SK-N-SH treated with all-trans-retinoic acid at 6 μM for 48 hours (cell line): ENCODE results near the gene SORCS2.
A peak's percentile ranks its signal among the peaks of the same experiment; 100 is the strongest.

Source experiments
- ATAC-seq: fragments of 200-7000 bp; cut with Tn5 transposase; 3 replicates; pipeline ENCODE4 v1.9.1; 2020; ENCODE audit warnings: mild to moderate bottlenecking, moderate library complexity
- ARNTL ChIP-seq: fragments of 450-650 bp; formaldehyde crosslinking; IDR thresholded peaks from 2 replicates; pipeline ENCODE4 v1.5.0; 2020; ENCODE audit warnings: low read depth, mild to moderate bottlenecking, moderate library complexity, borderline replicate concordance
- BACH2 ChIP-seq: fragments of 250-450 bp; sonication (Bioruptor Pico); IDR thresholded peaks from 2 replicates; pipeline ENCODE4 v1.9.0; 2021; ENCODE audit warnings: mild to moderate bottlenecking, borderline replicate concordance
- CREB5 ChIP-seq: fragments of 250-450 bp; sonication (Bioruptor Pico); IDR thresholded peaks from 2 replicates; pipeline ENCODE4 v1.5.1; 2020; ENCODE audit warnings: low read depth, mild to moderate bottlenecking, moderate library complexity
- CSRNP3 ChIP-seq: fragments of 250-450 bp; sonication (Bioruptor Pico); IDR thresholded peaks from 2 replicates; pipeline ENCODE4 v1.5.1; 2021; ENCODE audit warnings: mild to moderate bottlenecking, moderate library complexity
- ESRRG ChIP-seq: fragments of 250-450 bp; sonication (Bioruptor Pico); IDR thresholded peaks from 2 replicates; pipeline ENCODE4 v1.6.1; 2021; ENCODE audit warnings: mild to moderate bottlenecking
- GLIS3 ChIP-seq: fragments of 250-450 bp; sonication (Bioruptor Pico); IDR thresholded peaks from 2 replicates; pipeline ENCODE4 v1.5.0; 2020; ENCODE audit warnings: mild to moderate bottlenecking, moderate library complexity
- ISL1 ChIP-seq: fragments of 250-450 bp; sonication (Bioruptor Pico); IDR thresholded peaks from 2 replicates; pipeline ENCODE4 v2.1.2; 2022; ENCODE audit warnings: mild to moderate bottlenecking, moderate library complexity
- OSR1 ChIP-seq: fragments of 250-450 bp; sonication (Bioruptor Pico); IDR thresholded peaks from 2 replicates; pipeline ENCODE4 v1.8.0; 2022; ENCODE audit warnings: moderate library complexity, mild to moderate bottlenecking, inconsistent platforms
- PATZ1 ChIP-seq: fragments of 250-450 bp; sonication (Bioruptor Pico); IDR thresholded peaks from 2 replicates; pipeline ENCODE4 v1.8.0; 2020; ENCODE audit warnings: mild to moderate bottlenecking, moderate library complexity, borderline replicate concordance
- PPARA ChIP-seq: fragments of 250-450 bp; sonication (Bioruptor Pico); IDR thresholded peaks from 2 replicates; pipeline ENCODE4 v1.5.0; 2020; ENCODE audit warnings: mild to moderate bottlenecking, borderline replicate concordance
- RARB ChIP-seq: fragments of 250-450 bp; sonication (Bioruptor Pico); IDR thresholded peaks from 2 replicates; pipeline ENCODE4 v1.8.0; 2021; ENCODE audit warnings: mild to moderate bottlenecking, moderate library complexity
- SNAI2 ChIP-seq: fragments of 250-450 bp; sonication (Bioruptor Pico); IDR thresholded peaks from 2 replicates; pipeline ENCODE4 v1.5.0; 2020; ENCODE audit warnings: mild to moderate bottlenecking, moderate library complexity
- TCF4 ChIP-seq: fragments of 250-450 bp; sonication (Bioruptor Pico); IDR thresholded peaks from 2 replicates; pipeline ENCODE4 v1.8.0; 2021; ENCODE audit warnings: mild to moderate bottlenecking, moderate library complexity, borderline replicate concordance
- TOX ChIP-seq: fragments of 250-450 bp; sonication (Bioruptor Pico); IDR thresholded peaks from 2 replicates; pipeline ENCODE4 v1.8.0; 2021; ENCODE audit warnings: mild to moderate bottlenecking, moderate library complexity, borderline replicate concordance
- TSHZ2 ChIP-seq: fragments of 250-450 bp; sonication (Bioruptor Pico); IDR thresholded peaks from 2 replicates; pipeline ENCODE4 v1.5.0; 2020; ENCODE audit warnings: mild to moderate bottlenecking, moderate library complexity
- ZC3H10 ChIP-seq: fragments of 250-450 bp; sonication (Bioruptor Pico); IDR thresholded peaks from 2 replicates; pipeline ENCODE4 v1.5.1; 2021; ENCODE audit warnings: mild to moderate bottlenecking, moderate library complexity
- ZFP3 ChIP-seq: fragments of 250-450 bp; sonication (Bioruptor Pico); IDR thresholded peaks from 2 replicates; pipeline ENCODE4 v1.5.0; 2020; ENCODE audit warnings: mild to moderate bottlenecking, moderate library complexity
- ZFP30 ChIP-seq: fragments of 450-650 bp; formaldehyde crosslinking; IDR thresholded peaks from 2 replicates; pipeline ENCODE4 v1.5.0; 2022; ENCODE audit warnings: mild to moderate bottlenecking, moderate library complexity
- ZNF565 ChIP-seq: fragments of 450-650 bp; formaldehyde crosslinking; conservative IDR thresholded peaks from 2 replicates; pipeline ENCODE4 v1.5.0; 2020; ENCODE audit warnings: low read depth, mild to moderate bottlenecking, moderate library complexity
- ZNF70 ChIP-seq: fragments of 450-650 bp; formaldehyde crosslinking; IDR thresholded peaks from 2 replicates; pipeline ENCODE4 v1.5.0; 2020; ENCODE audit warnings: mild to moderate bottlenecking, moderate library complexity
- ZNF8 ChIP-seq: fragments of 450-650 bp; formaldehyde crosslinking; IDR thresholded peaks from 2 replicates; pipeline ENCODE4 v1.5.0; 2020; ENCODE audit warnings: mild to moderate bottlenecking, moderate library complexity

SORCS2 gene

GRCh38 chr4:7467471-7467870 lies 275.1 kb downstream of the SORCS2 start:
- ATAC-seq: peak; percentile 28; the same call in 1 of the 3 replicates
- no peak for TF ChIP-seq ZNF8 (CRISPR knock-in tag)
- no peak for TF ChIP-seq ZNF70

GRCh38 chr4:7469023-7469422 lies 276.7 kb downstream of the SORCS2 start:
- no peak for TF ChIP-seq RARB (CRISPR knock-in tag)
- TF ChIP-seq CSRNP3 (CRISPR knock-in tag): no peak
- no peak for TF ChIP-seq TCF4 (CRISPR knock-in tag)
- no peak for TF ChIP-seq ZNF70
- no peak for TF ChIP-seq ARNTL
- TF ChIP-seq SNAI2: no peak
- no peak for ATAC-seq

GRCh38 chr4:7470111-7470510 lies 277.8 kb downstream of the SORCS2 start:
- no peak for ATAC-seq

GRCh38 chr4:7470522-7471128 lies 278.3 kb downstream of the SORCS2 start:
- no peak for TF ChIP-seq TCF4 (CRISPR knock-in tag)
- TF ChIP-seq ESRRG (CRISPR knock-in tag): no peak
- TF ChIP-seq GLIS3 (CRISPR knock-in tag): no peak
- no peak for TF ChIP-seq ZNF70
- no peak for TF ChIP-seq ZNF565
- no peak for TF ChIP-seq ZNF8 (CRISPR knock-in tag)
- no peak for ATAC-seq

More at GRCh38 chr4:7470111-7470510, 277.8 kb downstream of the SORCS2 start:
- TF ChIP-seq RARB (CRISPR knock-in tag) (no peak), TCF4 (CRISPR knock-in tag) (no peak), OSR1 (CRISPR knock-in tag) (no peak), ZFP30 (CRISPR knock-in tag) (no peak), PATZ1 (no peak), SNAI2 (no peak)

GRCh38 chr4:7472442-7473013 lies 280.2 kb downstream of the SORCS2 start:
- TF ChIP-seq TCF4 (CRISPR knock-in tag) (no peak), PATZ1 (no peak), ZFP3 (no peak), ISL1 (CRISPR knock-in tag) (no peak), ZC3H10 (CRISPR knock-in tag) (no peak), ZNF8 (CRISPR knock-in tag) (no peak), TOX (CRISPR knock-in tag) (no peak), CREB5 (CRISPR knock-in tag) (no peak), GLIS3 (CRISPR knock-in tag) (no peak), TSHZ2 (CRISPR knock-in tag) (no peak), SNAI2 (no peak), PPARA (no peak), ESRRG (CRISPR knock-in tag) (no peak), ZFP30 (CRISPR knock-in tag) (no peak), CSRNP3 (CRISPR knock-in tag) (no peak), RARB (CRISPR knock-in tag) (no peak), BACH2 (CRISPR knock-in tag) (no peak), OSR1 (CRISPR knock-in tag) (no peak), ARNTL (no peak), ZNF565 (no peak)
- no peak for ATAC-seq
